ENCODE data around the gene ADAM22. TPM values are rescaled to one million over a fixed set of nuclear protein-coding genes. Genes with fewer than 3 reads are reported as not detected.

Gene ADAM22
- total RNA-seq, 1 experiment from 2014 or later = 10.0 TPM

DNA sequence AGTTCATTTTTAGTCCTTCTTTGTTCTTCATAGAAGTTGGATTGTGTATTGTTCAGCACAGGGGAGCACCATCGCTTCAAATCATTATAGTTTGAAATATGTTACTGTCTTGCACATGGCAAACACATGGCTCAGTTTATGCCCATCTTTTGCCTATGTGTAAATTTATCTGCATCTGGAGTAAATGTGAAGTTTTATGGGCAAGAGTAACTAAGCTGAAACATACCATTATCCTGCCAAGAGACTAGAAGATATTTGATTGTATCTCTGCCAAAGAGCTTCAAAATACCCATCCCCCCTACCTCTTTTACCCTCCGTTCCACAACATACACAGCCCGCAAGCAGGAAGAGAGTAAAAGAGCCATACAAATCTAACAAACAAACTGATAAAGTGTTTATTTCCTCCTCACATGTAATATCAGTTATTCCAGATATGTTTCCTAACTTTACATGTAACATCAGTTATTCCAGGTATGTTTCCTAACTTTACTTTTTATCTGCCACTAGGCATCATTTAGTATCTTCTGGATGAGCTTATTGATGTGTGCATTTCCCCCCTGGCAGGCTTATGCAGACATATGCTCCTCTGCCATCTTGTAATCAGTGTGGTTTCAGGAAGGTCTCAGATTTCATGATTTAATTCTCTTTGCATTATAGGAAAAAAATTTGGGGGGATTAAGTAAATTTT, 158.1 kb downstream of the ADAM22 start:
- Histone ChIP-seq H3K4me2 (ENCODE audit: low read length) (no peak overlapping the region), H2AFZ (ENCODE audit: low read depth, low read length, poor library complexity, severe bottlenecking) (no peak overlapping the region), H3K27me3 (ENCODE audit: insufficient read depth, low read length) (no peaks in the 10 kb centered on the region), H3K4me1 (ENCODE audit: control insufficient read depth in 1 of 2, insufficient read depth in 2 of 2, low read length in 2 of 2) (no peaks in the 10 kb centered on the region), H3K27ac (ENCODE audit: low read depth, low read length) (no peak overlapping the region), H3K9ac (ENCODE audit: low read length) (no peak overlapping the region), H3K9me2 (ENCODE audit: insufficient read depth) (no peaks in the 10 kb centered on the region), H3K79me2 (ENCODE audit: insufficient read depth, low read length) (no peaks in the 10 kb centered on the region), H4K20me1 (ENCODE audit: insufficient read depth) (no peaks in the 10 kb centered on the region), H3K36me3 (ENCODE audit: control insufficient read depth in 1 of 2, insufficient read depth in 2 of 2, low read length in 2 of 2) (no peaks in the 10 kb centered on the region), H3K9me3 (ENCODE audit: control insufficient read depth in 1 of 2, insufficient read depth in 1 of 2, low read depth in 1 of 2, low read length in 2 of 2) (no peaks in the 10 kb centered on the region), H3K4me3 (replicated peaks in 1 of 2; ENCODE audit: low read depth in 1 of 2, low read length in 2 of 2) (no peak overlapping the region)
- TF ChIP-seq SRF (IDR thresholded peaks at IDR 0.05; ENCODE audit: low read depth) (no peak), POLR2AphosphoS5 (IDR thresholded peaks at IDR 0.05; ENCODE audit: low read depth, low read length) (no peak), ZFX (IDR thresholded peaks at IDR 0.05) (no peak)
- ATAC-seq = no peak
- ChIA-PET POLR2A (no interaction called here), CTCF (no interaction called here), RAD21 (ENCODE audit: low non-redundant PET in 1 of 2, low total read pairs in 2 of 2, uncharacterized antibody in 2 of 2, unreplicated experiment in 2 of 2) (no interaction called here)
- no peak for DNase-seq (ENCODE audit: low read depth, low spot score)
- intact Hi-C loops (cut with micrococcal nuclease) = no loop called here
- BruUV-seq (replicated peaks) = no TSS peak

- Histone ChIP-seq H3K36me3 (ENCODE audit: control insufficient read depth in 1 of 2, insufficient read depth in 2 of 2, low read length in 2 of 2) (no peaks in the 10 kb centered on the region), H3K9me3 (ENCODE audit: control insufficient read depth in 1 of 2, insufficient read depth in 1 of 2, low read depth in 1 of 2, low read length in 2 of 2) (no peaks in the 10 kb centered on the region), H2AFZ (ENCODE audit: low read depth, low read length, poor library complexity, severe bottlenecking) (no peak overlapping the region), H3K27ac (ENCODE audit: low read depth, low read length) (no peak overlapping the region), H3K4me2 (ENCODE audit: low read length) (no peak overlapping the region), H3K79me2 (ENCODE audit: insufficient read depth, low read length) (no peaks in the 10 kb centered on the region), H3K27me3 (ENCODE audit: insufficient read depth, low read length) (no peaks in the 10 kb centered on the region), H3K4me3 (replicated peaks in 1 of 2; ENCODE audit: low read depth in 1 of 2, low read length in 2 of 2) (no peak overlapping the region), H3K4me1 (ENCODE audit: control insufficient read depth in 1 of 2, insufficient read depth in 2 of 2, low read length in 2 of 2) (no peaks in the 10 kb centered on the region), H3K9me2 (ENCODE audit: insufficient read depth) (no peaks in the 10 kb centered on the region), H4K20me1 (ENCODE audit: insufficient read depth) (no peaks in the 10 kb centered on the region), H3K9ac (ENCODE audit: low read length) (no peak overlapping the region)
- ChIA-PET CTCF (no interaction called here), RAD21 (ENCODE audit: low non-redundant PET in 1 of 2, low total read pairs in 2 of 2, uncharacterized antibody in 2 of 2, unreplicated experiment in 2 of 2) (no interaction called here), POLR2A (no interaction called here)
- intact Hi-C loops (cut with micrococcal nuclease) = no loop called here
- BruUV-seq (replicated peaks) = no TSS peak
- TF ChIP-seq SIN3A (IDR thresholded peaks at IDR 0.05; ENCODE audit: low read depth) (no peak), ZNF274 (IDR thresholded peaks at IDR 0.05; ENCODE audit: low read depth, low read length) (no peak), ATF3 (IDR thresholded peaks at IDR 0.05) (no peak), CBX3 (IDR thresholded peaks at IDR 0.05; ENCODE audit: low read depth) (no peak), ELF1 (IDR thresholded peaks at IDR 0.05; ENCODE audit: borderline replicate concordance, low read depth) (no peak), SRF (IDR thresholded peaks at IDR 0.05; ENCODE audit: low read depth) (no peak), REST (IDR thresholded peaks at IDR 0.05; ENCODE audit: low read depth) (no peak), SP1 (IDR thresholded peaks at IDR 0.05; ENCODE audit: low read depth) (no peak), CTCF (IDR thresholded peaks at IDR 0.05 in 2 of 3, conservative IDR thresholded peaks at IDR 0.05 in 1 of 3; ENCODE audit: borderline replicate concordance in 1 of 3, insufficient read depth in 1 of 3, low read depth in 2 of 3, low read length in 2 of 3) (no peak), YY1 (IDR thresholded peaks at IDR 0.05; ENCODE audit: extremely low read depth, insufficient replicate concordance, low read depth, low read length) (no peak), JUND (IDR thresholded peaks at IDR 0.05) (no peak), POLR2AphosphoS5 (IDR thresholded peaks at IDR 0.05; ENCODE audit: low read depth, low read length) (no peak), ZFX (IDR thresholded peaks at IDR 0.05) (no peak)
- DNase-seq (ENCODE audit: low read depth, low spot score) (no peak), ATAC-seq (no peak)
These were observed 158.6 kb downstream of the ADAM22 start for GRCh38 chr7:88092676-88092999.
